Measurements from ENCODE around the gene P2RX6.

Gene P2RX6

DNA sequence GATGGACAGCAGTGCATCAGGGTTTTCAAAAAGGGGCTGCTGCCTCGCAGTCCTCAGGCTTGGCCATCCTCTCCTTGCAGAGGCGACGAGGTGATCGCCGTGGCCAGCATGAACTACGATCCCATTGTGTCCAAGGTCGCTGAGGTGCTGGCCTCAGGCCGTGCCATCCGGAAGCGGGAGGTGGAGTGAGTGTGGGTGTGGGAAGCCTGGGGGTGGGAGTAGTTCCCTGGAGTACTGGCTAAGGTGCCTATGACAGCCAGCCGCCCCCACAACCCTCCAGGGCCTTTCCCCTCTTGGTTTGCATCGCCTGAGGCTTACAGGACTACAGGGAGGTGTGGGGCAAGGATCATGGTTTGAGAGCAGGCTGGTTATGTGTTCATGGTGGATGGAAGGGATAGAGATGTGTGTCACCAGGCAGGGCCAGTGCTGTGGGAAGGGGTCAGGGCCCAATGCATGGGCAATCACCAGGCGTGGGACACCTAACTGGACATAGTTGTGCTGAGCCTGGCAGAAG is 35.0 kb upstream of the P2RX6 start:
- POLR2A ChIA-PET = interaction anchor here (0.6 to 4.1 kb wide), 4 partner anchors 10 to 24 kb away, joined by 4 to 121 read pairs (median 68); partner anchors contain the start of genes AIFM3 and THAP7
- CTCF ChIA-PET = no interaction called here
- TF ChIP-seq FOXK2 (IDR thresholded peaks at IDR 0.05) (no peak), FOXM1 (IDR thresholded peaks at IDR 0.05; ENCODE audit: borderline replicate concordance) (no peak), SP1 (IDR thresholded peaks at IDR 0.05) (no peak), ELF4 (IDR thresholded peaks at IDR 0.05) (no peak), HDGF (IDR thresholded peaks at IDR 0.05; ENCODE audit: borderline replicate concordance) (no peak), CTBP1 (IDR thresholded peaks at IDR 0.05; ENCODE audit: borderline replicate concordance) (no peak), ZNF384 (IDR thresholded peaks at IDR 0.05) (no peak), SUZ12 (IDR thresholded peaks at IDR 0.05) (no peak), FOXA1 (IDR thresholded peaks at IDR 0.05) (no peak), L3MBTL2 (conservative IDR thresholded peaks at IDR 0.05) (no peak), TARDBP (IDR thresholded peaks at IDR 0.05) (no peak), BHLHE40 (IDR thresholded peaks at IDR 0.05; ENCODE audit: borderline replicate concordance) (no peak), LEF1 (IDR thresholded peaks at IDR 0.05; ENCODE audit: borderline replicate concordance) (no peak), NFRKB (IDR thresholded peaks at IDR 0.05) (no peak), ARNT (IDR thresholded peaks at IDR 0.05) (no peak)
- TF ChIP-seq, protein P1, sequence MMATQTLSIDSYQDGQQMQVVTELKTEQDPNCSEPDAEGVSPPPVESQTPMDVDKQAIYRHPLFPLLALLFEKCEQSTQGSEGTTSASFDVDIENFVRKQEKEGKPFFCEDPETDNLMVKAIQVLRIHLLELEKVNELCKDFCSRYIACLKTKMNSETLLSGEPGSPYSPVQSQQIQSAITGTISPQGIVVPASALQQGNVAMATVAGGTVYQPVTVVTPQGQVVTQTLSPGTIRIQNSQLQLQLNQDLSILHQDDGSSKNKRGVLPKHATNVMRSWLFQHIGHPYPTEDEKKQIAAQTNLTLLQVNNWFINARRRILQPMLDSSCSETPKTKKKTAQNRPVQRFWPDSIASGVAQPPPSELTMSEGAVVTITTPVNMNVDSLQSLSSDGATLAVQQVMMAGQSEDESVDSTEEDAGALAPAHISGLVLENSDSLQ (IDR thresholded peaks at IDR 0.05) = no peak
- DNase-seq (ENCODE audit: extremely low spot score) = no peak

DNA sequence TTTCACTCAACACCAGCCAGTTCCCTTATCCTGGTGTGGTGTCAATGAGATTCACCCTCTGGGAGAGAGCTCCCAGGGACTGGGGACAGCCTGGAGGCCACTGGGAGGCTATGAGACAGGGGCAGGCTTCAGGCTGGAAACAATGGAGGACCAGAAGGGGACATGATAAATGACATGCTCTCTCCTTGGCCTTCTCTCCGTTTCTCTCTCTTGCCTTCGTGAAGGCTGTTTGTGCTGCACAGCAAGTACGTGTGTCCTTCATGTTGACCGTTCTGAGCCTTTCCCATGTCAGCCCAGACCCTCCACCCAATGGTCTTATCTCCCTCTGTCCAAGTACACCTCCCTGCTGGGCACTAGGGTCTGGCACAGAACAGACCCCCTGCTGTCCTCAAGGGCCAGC is 34.4 kb upstream of the P2RX6 start:
- no peak for DNase-seq (ENCODE audit: extremely low spot score)
- POLR2A ChIA-PET = interaction anchor here (0.6 to 4.1 kb wide), 4 partner anchors 11 to 24 kb away, joined by 4 to 121 read pairs (median 68); partner anchors contain the start of genes AIFM3 and THAP7
- TF ChIP-seq FOXA1 (IDR thresholded peaks at IDR 0.05) = no peak
- TF ChIP-seq HDGF (IDR thresholded peaks at IDR 0.05; ENCODE audit: borderline replicate concordance) = no peak
- CTCF ChIA-PET = interaction anchor here (0.6 kb wide), 1 partner anchor 33 kb away, joined by 10 read pairs; no protein-coding TSS in a partner anchor

DNA sequence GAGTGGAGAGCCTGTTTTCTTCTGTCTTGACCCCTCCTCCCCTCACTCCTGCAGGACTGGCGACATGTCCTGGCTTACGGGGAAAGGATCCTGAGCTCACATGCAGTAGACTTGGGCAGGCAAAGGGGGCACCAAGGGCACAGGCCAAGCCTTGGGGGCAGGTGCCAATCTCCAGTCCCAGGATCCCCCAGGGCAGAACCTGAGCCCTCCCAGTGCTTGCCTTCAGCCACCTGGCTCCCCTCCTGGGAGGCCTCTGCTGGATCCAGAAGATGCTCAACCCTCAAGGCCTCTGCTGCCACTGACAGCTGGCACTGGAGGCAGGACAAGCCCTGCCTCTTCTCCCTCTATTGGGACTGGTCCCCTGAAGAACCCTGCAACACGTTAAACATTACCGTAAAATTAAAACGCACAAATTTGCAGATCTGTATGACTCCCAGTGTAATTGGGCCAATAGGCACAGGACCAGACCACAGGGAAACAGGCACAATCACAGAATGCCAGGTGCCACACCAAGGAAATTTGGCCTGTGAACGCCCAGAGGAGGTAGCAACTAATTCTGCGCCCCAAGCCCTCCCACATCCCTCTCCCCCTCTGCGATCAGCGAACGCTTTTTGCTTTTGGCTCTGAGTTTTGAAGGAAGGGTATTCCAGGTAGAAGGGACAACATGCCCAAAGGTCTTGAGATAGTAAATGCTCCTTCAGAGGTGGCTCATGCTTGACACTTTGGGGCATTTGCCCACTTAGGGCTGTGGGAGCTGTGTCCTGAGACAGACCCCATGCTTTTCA is 33.8 kb upstream of the P2RX6 start:
- DNase-seq (ENCODE audit: extremely low spot score) = no peak
- CTCF ChIA-PET = interaction anchor here (0.6 to 1.1 kb wide), 3 partner anchors 8 to 124 kb away, joined by 3 to 10 read pairs (median 8); no protein-coding TSS in a partner anchor
- no peak for TF ChIP-seq HDGF (IDR thresholded peaks at IDR 0.05; ENCODE audit: borderline replicate concordance)
- TF ChIP-seq NFRKB (IDR thresholded peaks at IDR 0.05) = no peak
- no peak for TF ChIP-seq TARDBP (IDR thresholded peaks at IDR 0.05)
- POLR2A ChIA-PET = interaction anchor here (1.0 to 4.1 kb wide), 16 partner anchors 11 to 122 kb away, joined by 3 to 121 read pairs (median 14); partner anchors contain the start of genes AIFM3, CRKL, P2RX6 and THAP7

DNA sequence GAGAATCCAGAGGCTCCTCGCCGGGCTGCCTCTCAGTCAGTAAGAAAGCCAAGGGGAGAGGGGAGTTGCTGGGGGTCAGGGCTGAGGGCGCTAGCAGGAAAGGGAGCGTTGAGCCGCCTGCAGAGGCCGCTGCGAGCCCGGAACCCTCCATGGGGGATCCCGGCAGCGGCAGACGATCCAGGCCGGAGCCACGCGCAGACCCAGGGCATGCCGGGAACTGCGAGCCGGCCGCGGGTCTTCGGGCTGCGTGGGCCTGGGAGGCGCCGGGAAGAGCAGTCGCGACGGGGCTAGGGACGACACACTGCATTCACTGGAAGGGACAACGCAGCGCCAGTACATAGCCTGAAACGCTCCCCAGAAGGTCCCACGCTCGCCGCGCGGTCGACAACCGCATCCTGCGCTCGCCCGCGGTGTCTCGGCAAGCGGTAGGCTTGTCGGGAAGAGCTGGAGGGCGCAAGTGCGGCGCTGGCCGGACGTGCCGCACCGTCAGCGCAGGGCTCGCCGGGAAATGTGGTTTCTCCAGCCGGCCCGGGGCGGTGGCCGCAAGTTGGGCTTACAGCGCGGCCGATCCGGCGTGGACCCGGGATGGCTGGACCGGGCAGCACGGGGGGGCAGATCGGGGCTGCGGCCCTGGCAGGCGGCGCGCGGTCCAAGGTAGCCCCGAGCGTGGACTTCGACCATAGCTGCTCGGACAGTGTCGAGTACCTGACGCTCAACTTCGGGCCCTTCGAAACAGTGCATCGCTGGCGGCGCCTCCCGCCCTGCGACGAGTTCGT is 33.0 kb upstream of the P2RX6 start, which contains the start of gene LZTR1:
Gene LZTR1, plus strand, starts transcription at position 511 of the 776 bp plus-strand sequence. Its CDS starts 75 bp downstream, at position 586.
- peak; percentile 91 for DNase-seq (ENCODE audit: extremely low spot score)
- CTCF ChIA-PET = interaction anchor here (0.6 to 1.1 kb wide), 5 partner anchors 9 to 125 kb away, joined by 3 to 8 read pairs (median 4); no protein-coding TSS in a partner anchor
- POLR2A ChIA-PET = interaction anchor here (0.6 to 4.1 kb wide), 38 partner anchors 10 to 183 kb away, joined by 3 to 121 read pairs (median 6); partner anchors contain the start of genes AIFM3, CRKL, LRRC74B and P2RX6
- TF ChIP-seq LEF1 (IDR thresholded peaks at IDR 0.05; ENCODE audit: borderline replicate concordance) (no peak; the same call in 1 of the 2 replicates), ELF4 (IDR thresholded peaks at IDR 0.05) (peak; percentile 81), ZNF384 (IDR thresholded peaks at IDR 0.05) (no peak), ARNT (IDR thresholded peaks at IDR 0.05) (no peak), FOXM1 (IDR thresholded peaks at IDR 0.05; ENCODE audit: borderline replicate concordance) (no peak), HDGF (IDR thresholded peaks at IDR 0.05; ENCODE audit: borderline replicate concordance) (no peak; the same call in 1 of the 2 replicates), TARDBP (IDR thresholded peaks at IDR 0.05) (0 out of 2 replicates have a peak, but pooled peaks have one; percentile 20), CTBP1 (IDR thresholded peaks at IDR 0.05; ENCODE audit: borderline replicate concordance) (0 out of 2 replicates have a peak, but pooled peaks have one; percentile 49), SUZ12 (IDR thresholded peaks at IDR 0.05) (no peak), BHLHE40 (IDR thresholded peaks at IDR 0.05; ENCODE audit: borderline replicate concordance) (no peak), NFRKB (IDR thresholded peaks at IDR 0.05) (no peak), FOXK2 (IDR thresholded peaks at IDR 0.05) (no peak), FOXA1 (IDR thresholded peaks at IDR 0.05) (no peak), SP1 (IDR thresholded peaks at IDR 0.05) (no peak), L3MBTL2 (conservative IDR thresholded peaks at IDR 0.05) (peak; percentile 97)
- TF ChIP-seq, protein P1 (IDR thresholded peaks at IDR 0.05) = no peak

DNA sequence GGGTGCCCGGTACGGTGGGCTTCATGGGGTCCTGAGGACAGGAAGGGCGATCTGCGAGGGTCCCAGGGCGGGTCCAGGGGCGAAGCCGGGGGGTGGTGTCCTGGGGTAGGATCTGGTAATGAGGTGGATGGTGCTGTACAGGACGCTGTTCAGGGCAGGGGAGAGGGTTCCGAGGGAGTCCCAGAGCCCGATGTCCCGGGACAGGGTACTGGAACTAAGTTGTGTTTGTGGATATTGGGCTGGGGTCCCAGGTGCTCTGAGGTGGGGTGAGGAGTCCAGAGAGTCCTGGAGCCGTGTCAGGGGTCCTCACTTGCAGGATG is 32.4 kb upstream of the P2RX6 start:
- DNase-seq (ENCODE audit: extremely low spot score) = no peak
- CTCF ChIA-PET = interaction anchor here (0.6 to 1.1 kb wide), 5 partner anchors 9 to 126 kb away, joined by 3 to 8 read pairs (median 4); no protein-coding TSS in a partner anchor
- TF ChIP-seq FOXM1 (IDR thresholded peaks at IDR 0.05; ENCODE audit: borderline replicate concordance) (no peak), SP1 (IDR thresholded peaks at IDR 0.05) (no peak), FOXK2 (IDR thresholded peaks at IDR 0.05) (no peak), FOXA1 (IDR thresholded peaks at IDR 0.05) (no peak), HDGF (IDR thresholded peaks at IDR 0.05; ENCODE audit: borderline replicate concordance) (no peak), LEF1 (IDR thresholded peaks at IDR 0.05; ENCODE audit: borderline replicate concordance) (no peak), ARNT (IDR thresholded peaks at IDR 0.05) (no peak)
- POLR2A ChIA-PET = interaction anchor here (0.6 to 4.1 kb wide), 38 partner anchors 9 to 184 kb away, joined by 3 to 121 read pairs (median 6); partner anchors contain the start of genes AIFM3, CRKL, LRRC74B and P2RX6
